ENCODE results near the gene PCYT1A. TPM values are rescaled to one million over a fixed set of nuclear protein-coding genes. Genes with fewer than 3 reads are reported as not detected.

Gene PCYT1A
- total RNA-seq (2021; ENCODE audit: unreplicated experiment) (96.8 TPM), Bru-seq, nascent RNA (percentile 87 among the genes with signal in this experiment), BruChase-seq, experiment 1, labeled RNA remaining after a 2-hour chase (percentile 97 among the genes with signal in this experiment), BruChase-seq, experiment 2, labeled RNA remaining after a 6-hour chase (percentile 98 among the genes with signal in this experiment)
- polyA plus RNA-seq (2012; ENCODE audit: insufficient read length): 92.5 TPM
- long read RNA-seq, full-length matches to known transcripts: 26 of 334 reads
- long read RNA-seq, partial matches to known transcripts: 13 of 334 reads
- long read RNA-seq, other reads (novel, unspliced or antisense): 295 of 334 reads

DNA sequence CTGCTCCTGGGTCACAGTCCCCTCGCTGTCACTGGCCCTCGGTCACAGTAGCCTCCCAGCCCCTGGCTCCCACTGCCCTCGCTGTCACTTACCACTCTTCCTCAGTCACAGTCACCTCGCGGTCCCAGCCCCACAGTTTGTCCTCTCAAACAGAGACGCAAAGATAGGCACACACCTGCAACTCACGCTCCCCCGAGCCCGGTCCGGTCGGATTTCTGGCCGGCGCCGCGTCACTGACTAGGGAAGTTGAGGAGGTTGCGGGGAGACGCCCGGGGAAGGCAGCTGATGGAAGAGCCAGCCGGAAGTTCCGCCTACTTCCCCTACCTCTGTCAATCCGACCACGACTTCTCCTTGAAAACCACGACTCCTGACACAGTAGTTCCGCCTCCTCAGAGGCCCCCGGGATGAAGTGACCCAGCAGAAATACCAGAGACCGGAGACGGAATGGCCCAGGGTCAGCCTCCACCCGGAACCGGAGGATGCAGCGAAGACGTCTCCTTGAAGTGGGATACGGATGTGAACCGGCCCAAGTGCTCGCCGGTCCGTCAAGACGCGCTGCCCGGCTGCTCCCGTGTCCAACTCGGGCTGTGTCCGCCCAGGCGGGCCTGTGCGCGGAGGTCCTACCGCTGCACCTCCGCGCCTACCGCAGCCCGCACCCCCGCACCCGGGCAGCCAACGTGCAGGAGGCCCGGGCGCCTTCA is at the start of gene PCYT1A:
PCYT1A (minus strand) TSS at position 287 of the 701 bp plus-strand sequence. CDS start 17,195 bp downstream, outside the sequence.
- peaks cover 28% of the 10 kb centered on the region for H3K4me1 ChIP-seq (ENCODE audit: control insufficient read depth, insufficient read depth, low read length)
- ATAC-seq (peak; percentile 98), DNase-seq (ENCODE audit: low read depth, low spot score) (peak; percentile 80)
- ChIA-PET POLR2A (interaction anchor here (0.9 kb wide), 1 partner anchor 8 kb away, joined by 4 read pairs; no protein-coding TSS in a partner anchor), CTCF (no interaction called here)
- peak within 1 kb of the TSS; percentile 72 to 93 for H3K4me3 ChIP-seq (ENCODE audit: low read depth in 2 of 2, low read length in 2 of 2)
- peak; percentile 98 for TF ChIP-seq POLR2AphosphoS5 (IDR thresholded peaks at IDR 0.05; ENCODE audit: low read depth, low read length)
- TF ChIP-seq, protein P1, sequence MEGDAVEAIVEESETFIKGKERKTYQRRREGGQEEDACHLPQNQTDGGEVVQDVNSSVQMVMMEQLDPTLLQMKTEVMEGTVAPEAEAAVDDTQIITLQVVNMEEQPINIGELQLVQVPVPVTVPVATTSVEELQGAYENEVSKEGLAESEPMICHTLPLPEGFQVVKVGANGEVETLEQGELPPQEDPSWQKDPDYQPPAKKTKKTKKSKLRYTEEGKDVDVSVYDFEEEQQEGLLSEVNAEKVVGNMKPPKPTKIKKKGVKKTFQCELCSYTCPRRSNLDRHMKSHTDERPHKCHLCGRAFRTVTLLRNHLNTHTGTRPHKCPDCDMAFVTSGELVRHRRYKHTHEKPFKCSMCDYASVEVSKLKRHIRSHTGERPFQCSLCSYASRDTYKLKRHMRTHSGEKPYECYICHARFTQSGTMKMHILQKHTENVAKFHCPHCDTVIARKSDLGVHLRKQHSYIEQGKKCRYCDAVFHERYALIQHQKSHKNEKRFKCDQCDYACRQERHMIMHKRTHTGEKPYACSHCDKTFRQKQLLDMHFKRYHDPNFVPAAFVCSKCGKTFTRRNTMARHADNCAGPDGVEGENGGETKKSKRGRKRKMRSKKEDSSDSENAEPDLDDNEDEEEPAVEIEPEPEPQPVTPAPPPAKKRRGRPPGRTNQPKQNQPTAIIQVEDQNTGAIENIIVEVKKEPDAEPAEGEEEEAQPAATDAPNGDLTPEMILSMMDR (IDR thresholded peaks at IDR 0.05): no peak
- peak; percentile 26; the same call in 1 of the 2 replicates for TF ChIP-seq TCF7L2 (IDR thresholded peaks at IDR 0.05; ENCODE audit: low read depth, low read length)
- TF ChIP-seq REST (IDR thresholded peaks at IDR 0.05; ENCODE audit: insufficient read depth in 1 of 2, low read depth in 2 of 2, low read length in 1 of 2): 0 out of 4 replicates have a peak, but pooled peaks of 1 of the 2 experiments have one; percentile 62
- peak; percentile 94 for TF ChIP-seq SIN3A (IDR thresholded peaks at IDR 0.05; ENCODE audit: borderline replicate concordance, insufficient read depth, low read depth, low read length)
- in situ Hi-C loops (cut with HindIII; ENCODE audit: low pct_unique_long_range_greater_than_20kb, low sequenced_read_pairs) (no loop called here), intact Hi-C loops (cut with micrococcal nuclease; ENCODE audit: unreplicated experiment) (no loop called here)
- H3K36me3 ChIP-seq (ENCODE audit: control insufficient read depth, insufficient read depth, low read length): no peaks in the 10 kb centered on the region; the same call in 1 of the 2 replicates
- no TSS peak for BruUV-seq (replicated peaks)
- H3K27ac ChIP-seq (ENCODE audit: low read length): peak within 1 kb of the TSS; percentile 99
- H3K27me3 ChIP-seq (ENCODE audit: control insufficient read depth, insufficient read depth, low read length): no peaks in the 10 kb centered on the region
- no peaks in the 10 kb centered on the region for H3K9me3 ChIP-seq (ENCODE audit: control insufficient read depth, insufficient read depth, low read depth, low read length)

- no peaks in the 10 kb centered on the region for H3K27me3 ChIP-seq (ENCODE audit: control insufficient read depth, insufficient read depth, low read length)
- H3K27ac ChIP-seq (ENCODE audit: low read length): no peak overlapping the region
- POLR2A ChIA-PET: no interaction called here
- H3K9me3 ChIP-seq (ENCODE audit: control insufficient read depth, insufficient read depth, low read depth, low read length): no peaks in the 10 kb centered on the region
- no peak for TF ChIP-seq POLR2AphosphoS5 (IDR thresholded peaks at IDR 0.05; ENCODE audit: low read depth, low read length)
- no peak for TF ChIP-seq SIN3A (IDR thresholded peaks at IDR 0.05; ENCODE audit: borderline replicate concordance, insufficient read depth, low read depth, low read length)
- TF ChIP-seq, protein P1 (IDR thresholded peaks at IDR 0.05): no peak
- TF ChIP-seq REST (IDR thresholded peaks at IDR 0.05; ENCODE audit: insufficient read depth in 1 of 2, low read depth in 2 of 2, low read length in 1 of 2): no peak
- no peak for TF ChIP-seq TCF7L2 (IDR thresholded peaks at IDR 0.05; ENCODE audit: low read depth, low read length)
- ATAC-seq: no peak
- in situ Hi-C loops (cut with HindIII; ENCODE audit: low pct_unique_long_range_greater_than_20kb, low sequenced_read_pairs) (no loop called here), intact Hi-C loops (cut with micrococcal nuclease; ENCODE audit: unreplicated experiment) (no loop called here)
- BruUV-seq (replicated peaks): no TSS peak
- H3K36me3 ChIP-seq (ENCODE audit: control insufficient read depth, insufficient read depth, low read length): no peaks in the 10 kb centered on the region
- no peak for DNase-seq (ENCODE audit: low read depth, low spot score)
- H3K4me3 ChIP-seq (ENCODE audit: low read depth in 2 of 2, low read length in 2 of 2): no peak overlapping the region
- H3K4me1 ChIP-seq (ENCODE audit: control insufficient read depth, insufficient read depth, low read length): no peaks in the 10 kb centered on the region
- CTCF ChIA-PET: no interaction called here
These were observed 49.0 kb upstream of the PCYT1A start for GRCh38 chr3:196336319-196337145.
